ENCODE results near the gene RNF207. TPM values are rescaled to one million over a fixed set of nuclear protein-coding genes. Genes with fewer than 3 reads are reported as not detected.

RNF207 gene
- total and polyA plus RNA-seq, 2 of the 13 experiments (the other 11 are each of a cell fraction or from before 2014, with no cell fraction given), result 9.8 to 15.9 TPM

DNA sequence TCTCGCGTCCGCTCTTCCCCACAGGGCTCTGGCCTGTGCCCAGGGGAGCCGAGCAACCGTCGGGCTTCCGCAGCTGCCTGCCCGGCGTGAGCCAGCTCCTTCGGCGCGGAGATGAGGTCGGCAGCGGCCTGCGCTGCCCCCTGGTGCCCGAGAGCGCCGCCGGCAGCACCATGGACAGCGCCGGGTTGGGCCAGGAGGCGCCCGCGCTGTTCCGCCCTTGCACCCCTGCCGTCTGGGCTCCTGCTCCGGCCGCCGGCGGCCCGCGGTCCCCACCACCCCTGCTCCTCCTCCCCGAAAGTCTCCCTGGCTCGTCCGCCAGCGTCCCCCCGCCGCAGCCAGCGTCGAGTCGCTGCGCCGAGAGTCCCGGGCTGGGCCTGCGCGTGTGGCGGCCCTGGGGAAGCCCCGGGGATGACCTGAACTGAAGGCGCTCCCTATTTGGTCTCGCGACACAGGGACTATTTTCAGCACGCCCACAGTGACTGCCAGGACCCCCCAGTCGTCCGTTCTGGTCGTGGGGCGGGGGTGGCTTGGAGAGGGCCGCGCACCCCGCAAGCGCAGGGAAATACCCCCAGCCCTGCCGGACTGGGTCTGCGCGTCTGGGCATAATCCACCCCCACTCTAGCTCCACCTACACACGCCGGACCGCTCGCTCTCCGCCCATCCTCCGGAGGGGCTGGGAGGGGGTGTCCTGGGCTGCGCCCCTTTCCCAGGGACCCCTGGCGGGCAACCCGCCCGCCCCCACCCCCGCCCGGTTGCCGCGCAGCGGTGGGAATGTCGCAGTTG, 39.4 kb downstream of the RNF207 start (continued):
- TF ChIP-seq, protein P1, sequence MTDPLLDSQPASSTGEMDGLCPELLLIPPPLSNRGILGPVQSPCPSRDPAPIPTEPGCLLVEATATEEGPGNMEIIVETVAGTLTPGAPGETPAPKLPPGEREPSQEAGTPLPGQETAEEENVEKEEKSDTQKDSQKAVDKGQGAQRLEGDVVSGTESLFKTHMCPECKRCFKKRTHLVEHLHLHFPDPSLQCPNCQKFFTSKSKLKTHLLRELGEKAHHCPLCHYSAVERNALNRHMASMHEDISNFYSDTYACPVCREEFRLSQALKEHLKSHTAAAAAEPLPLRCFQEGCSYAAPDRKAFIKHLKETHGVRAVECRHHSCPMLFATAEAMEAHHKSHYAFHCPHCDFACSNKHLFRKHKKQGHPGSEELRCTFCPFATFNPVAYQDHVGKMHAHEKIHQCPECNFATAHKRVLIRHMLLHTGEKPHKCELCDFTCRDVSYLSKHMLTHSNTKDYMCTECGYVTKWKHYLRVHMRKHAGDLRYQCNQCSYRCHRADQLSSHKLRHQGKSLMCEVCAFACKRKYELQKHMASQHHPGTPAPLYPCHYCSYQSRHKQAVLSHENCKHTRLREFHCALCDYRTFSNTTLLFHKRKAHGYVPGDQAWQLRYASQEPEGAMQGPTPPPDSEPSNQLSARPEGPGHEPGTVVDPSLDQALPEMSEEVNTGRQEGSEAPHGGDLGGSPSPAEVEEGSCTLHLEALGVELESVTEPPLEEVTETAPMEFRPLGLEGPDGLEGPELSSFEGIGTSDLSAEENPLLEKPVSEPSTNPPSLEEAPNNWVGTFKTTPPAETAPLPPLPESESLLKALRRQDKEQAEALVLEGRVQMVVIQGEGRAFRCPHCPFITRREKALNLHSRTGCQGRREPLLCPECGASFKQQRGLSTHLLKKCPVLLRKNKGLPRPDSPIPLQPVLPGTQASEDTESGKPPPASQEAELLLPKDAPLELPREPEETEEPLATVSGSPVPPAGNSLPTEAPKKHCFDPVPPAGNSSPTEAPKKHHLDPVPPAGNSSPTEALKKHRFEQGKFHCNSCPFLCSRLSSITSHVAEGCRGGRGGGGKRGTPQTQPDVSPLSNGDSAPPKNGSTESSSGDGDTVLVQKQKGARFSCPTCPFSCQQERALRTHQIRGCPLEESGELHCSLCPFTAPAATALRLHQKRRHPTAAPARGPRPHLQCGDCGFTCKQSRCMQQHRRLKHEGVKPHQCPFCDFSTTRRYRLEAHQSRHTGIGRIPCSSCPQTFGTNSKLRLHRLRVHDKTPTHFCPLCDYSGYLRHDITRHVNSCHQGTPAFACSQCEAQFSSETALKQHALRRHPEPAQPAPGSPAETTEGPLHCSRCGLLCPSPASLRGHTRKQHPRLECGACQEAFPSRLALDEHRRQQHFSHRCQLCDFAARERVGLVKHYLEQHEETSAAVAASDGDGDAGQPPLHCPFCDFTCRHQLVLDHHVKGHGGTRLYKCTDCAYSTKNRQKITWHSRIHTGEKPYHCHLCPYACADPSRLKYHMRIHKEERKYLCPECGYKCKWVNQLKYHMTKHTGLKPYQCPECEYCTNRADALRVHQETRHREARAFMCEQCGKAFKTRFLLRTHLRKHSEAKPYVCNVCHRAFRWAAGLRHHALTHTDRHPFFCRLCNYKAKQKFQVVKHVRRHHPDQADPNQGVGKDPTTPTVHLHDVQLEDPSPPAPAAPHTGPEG (CRISPR knock-in tag; IDR thresholded peaks at IDR 0.05), result peak; percentile 97
- TF ChIP-seq ZNF709 (CRISPR knock-in tag; IDR thresholded peaks at IDR 0.05) (peak; percentile 99), KIAA2018 (CRISPR knock-in tag; IDR thresholded peaks at IDR 0.05; ENCODE audit: borderline replicate concordance) (no peak), ARID2 (CRISPR knock-in tag; IDR thresholded peaks at IDR 0.05; ENCODE audit: borderline replicate concordance) (peak; percentile 97), ZMYM2 (CRISPR knock-in tag; IDR thresholded peaks at IDR 0.05) (no peak), ZNF468 (CRISPR knock-in tag; IDR thresholded peaks at IDR 0.05) (peak; percentile 86; the same call in 1 of the 2 replicates), ZNF30 (CRISPR knock-in tag; IDR thresholded peaks at IDR 0.05) (peak; percentile 96), ZNF547 (CRISPR knock-in tag; IDR thresholded peaks at IDR 0.05) (peak; percentile 97), SIX4 (CRISPR knock-in tag; IDR thresholded peaks at IDR 0.05) (peak; percentile 88), ZFAT (CRISPR knock-in tag; conservative IDR thresholded peaks at IDR 0.05) (peak; percentile 94)
